GM12801 (cell line): Measurements from ENCODE around the gene ILKAP.

Source experiments
- CTCF ChIP-seq: IDR thresholded peaks from one replicate; pipeline ENCODE4 v1.5.1; 2011; ENCODE audit warnings: control low read depth; ENCODE audit not compliant: insufficient read length; ENCODE audit errors: extremely low read depth

ILKAP gene

GRCh38 chr2:238239863-238240756, 36.6 kb upstream of the ILKAP start, which contains the start of gene HES6:
HES6 (minus strand) TSS chr2:238240038; CDS start chr2:238239905, 133 bp downstream.
- TF ChIP-seq CTCF = no peak

GRCh38 chr2:238239543-238239862, 36.0 kb upstream of the ILKAP start:
- no peak for TF ChIP-seq CTCF

- TF ChIP-seq CTCF = no peak
Measured at GRCh38 chr2:238238766-238239542, 35.5 kb upstream of the ILKAP start.

GRCh38 chr2:238238311-238238765, 34.8 kb upstream of the ILKAP start:
- TF ChIP-seq CTCF = no peak

GRCh38 chr2:238237431-238238135, 34.1 kb upstream of the ILKAP start:
- TF ChIP-seq CTCF = no peak

- TF ChIP-seq CTCF = no peak
Measured at GRCh38 chr2:238236571-238236970, 33.1 kb upstream of the ILKAP start.

- TF ChIP-seq CTCF = no peak
Measured at GRCh38 chr2:238235856-238236255, 32.4 kb upstream of the ILKAP start.
